GM21381 (cell line): Measurements from ENCODE around the gene CLSTN3.
"Not testable (repeated sequence)": the region's sequence is repeated elsewhere in the genome, so short reads cannot be mapped to it uniquely, and the experiment has no call there.

Source experiments
- ATAC-seq: cut with Tn5 transposase; IDR thresholded peaks from one replicate; pipeline ENCODE4 v1.9.1; 2021; ENCODE audit warnings: mild to moderate bottlenecking, moderate library complexity; ENCODE audit not compliant: unreplicated experiment

CLSTN3 gene

GRCh38 chr12:7186058-7186457 lies 55.9 kb downstream of the CLSTN3 start:
- not testable (repeated sequence) for ATAC-seq

- ATAC-seq: peak; percentile 32
Observed at GRCh38 chr12:7188562-7189397, 58.6 kb downstream of the CLSTN3 start.

GRCh38 chr12:7189398-7190267 lies 59.5 kb downstream of the CLSTN3 start, which contains the start of gene PEX5:
PEX5 (plus strand) TSS chr12:7189686; CDS start chr12:7190378, 692 bp downstream.
- peak; percentile 91 for ATAC-seq

GRCh38 chr12:7190268-7191055 lies 60.3 kb downstream of the CLSTN3 start:
- ATAC-seq: no peak

- ATAC-seq: no peak
Observed at GRCh38 chr12:7193674-7194073, 63.5 kb downstream of the CLSTN3 start.

GRCh38 chr12:7197841-7198240 lies 67.7 kb downstream of the CLSTN3 start:
- no peak for ATAC-seq

GRCh38 chr12:7203109-7203508 lies 72.9 kb downstream of the CLSTN3 start:
- no peak for ATAC-seq

GRCh38 chr12:7205091-7205490 lies 74.9 kb downstream of the CLSTN3 start:
- no peak for ATAC-seq

GRCh38 chr12:7206691-7207090 lies 76.5 kb downstream of the CLSTN3 start:
- no peak for ATAC-seq

- ATAC-seq: no peak
Observed at GRCh38 chr12:7207866-7208625, 77.9 kb downstream of the CLSTN3 start.
